ENCODE results near the gene PDGFRA.

The PDGFRA gene

DNA sequence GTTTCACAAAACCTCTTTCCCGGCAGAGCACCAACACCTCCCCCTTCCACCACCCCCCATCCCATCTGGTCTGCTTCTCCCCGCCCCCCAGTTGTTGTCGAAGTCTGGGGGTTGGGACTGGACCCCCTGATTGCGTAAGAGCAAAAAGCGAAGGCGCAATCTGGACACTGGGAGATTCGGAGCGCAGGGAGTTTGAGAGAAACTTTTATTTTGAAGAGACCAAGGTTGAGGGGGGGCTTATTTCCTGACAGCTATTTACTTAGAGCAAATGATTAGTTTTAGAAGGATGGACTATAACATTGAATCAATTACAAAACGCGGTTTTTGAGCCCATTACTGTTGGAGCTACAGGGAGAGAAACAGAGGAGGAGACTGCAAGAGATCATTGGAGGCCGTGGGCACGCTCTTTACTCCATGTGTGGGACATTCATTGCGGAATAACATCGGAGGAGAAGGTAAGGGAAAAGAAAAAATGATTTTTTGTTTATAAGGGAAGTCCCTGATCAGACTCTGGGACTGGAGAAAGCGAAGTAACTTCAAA lies at the start of gene PDGFRA:
TSS of gene PDGFRA (plus strand) at position 333 of the 541 bp plus-strand sequence. CDS start 29,476 bp downstream, outside the sequence.
- DNase-seq (ENCODE audit: low read depth in 2 of 2) = no peak

DNA sequence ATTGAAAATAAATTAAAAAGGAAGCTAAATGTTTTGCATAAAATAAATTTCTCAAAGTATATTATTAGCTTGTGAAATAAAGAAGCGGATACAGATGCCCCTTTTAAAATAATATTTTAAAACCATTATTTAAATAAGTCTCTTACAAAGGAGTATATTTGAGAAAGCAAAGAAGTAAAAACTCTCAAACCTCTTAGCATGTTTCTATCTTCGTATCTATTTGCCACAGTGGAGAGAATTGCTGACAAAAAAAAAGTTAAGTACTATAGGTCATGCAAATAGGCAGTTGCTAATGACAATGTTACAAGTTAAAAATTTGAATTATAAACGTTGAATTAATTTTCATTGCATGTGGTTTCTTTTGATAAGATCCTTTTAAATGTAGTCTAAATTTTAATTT lies 44.5 kb upstream of the PDGFRA start:
- no peak for DNase-seq (ENCODE audit: low read depth in 2 of 2)

DNA sequence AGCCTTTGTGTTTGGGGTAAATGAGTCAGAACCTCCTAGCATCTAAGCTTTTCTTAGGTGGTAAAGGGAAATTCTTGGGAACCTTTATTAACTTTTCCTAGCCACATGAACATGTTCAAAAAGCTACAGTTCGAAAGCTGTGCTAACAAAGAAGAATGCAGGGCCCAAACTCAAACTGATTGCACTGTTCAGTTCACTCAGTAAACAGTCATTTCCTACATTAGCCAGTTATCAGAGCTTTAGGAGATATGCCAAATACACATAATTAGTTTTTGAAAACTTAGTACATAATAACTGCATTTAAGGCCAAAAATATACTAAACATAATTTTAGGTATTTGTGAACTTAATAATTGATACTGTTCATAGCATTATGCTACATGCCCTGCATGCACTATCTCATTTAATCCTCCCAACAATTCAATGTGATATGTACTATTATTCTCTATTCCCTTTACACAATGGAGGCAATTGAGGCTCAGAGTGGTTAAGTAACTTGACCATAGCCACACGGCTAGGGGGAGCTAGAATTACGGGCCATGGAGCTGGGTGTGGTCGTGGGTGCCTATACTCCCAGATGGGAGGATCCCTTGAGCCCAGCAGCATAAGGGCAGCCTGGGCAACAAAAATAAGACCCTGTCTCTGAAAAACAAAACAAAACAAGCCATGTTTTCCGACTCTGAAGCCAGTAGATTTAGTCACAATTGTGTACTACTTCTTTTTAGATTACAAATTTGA lies 43.9 kb upstream of the PDGFRA start:
- no peak for DNase-seq (ENCODE audit: low read depth in 2 of 2)

DNA sequence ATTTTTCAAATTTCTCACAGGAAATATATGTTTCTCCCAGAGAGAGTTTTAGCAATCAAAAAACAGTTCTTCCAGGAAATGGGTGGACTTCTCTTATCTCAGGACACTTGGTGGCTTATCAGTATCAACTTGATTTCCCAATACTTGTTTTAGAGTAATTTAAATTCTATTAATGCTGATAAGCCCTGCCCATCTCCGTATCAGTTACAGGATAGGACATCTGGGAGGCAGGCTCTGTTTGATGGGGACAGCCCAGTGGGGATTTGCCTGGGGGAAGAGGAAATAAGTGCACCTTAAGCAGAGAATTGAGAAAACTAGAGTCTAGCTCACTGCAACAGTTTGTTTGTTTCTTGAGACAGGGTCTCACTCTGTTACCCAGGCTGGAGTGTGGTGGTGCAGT lies 43.2 kb upstream of the PDGFRA start:
- DNase-seq (ENCODE audit: low read depth in 2 of 2) = no peak

DNA sequence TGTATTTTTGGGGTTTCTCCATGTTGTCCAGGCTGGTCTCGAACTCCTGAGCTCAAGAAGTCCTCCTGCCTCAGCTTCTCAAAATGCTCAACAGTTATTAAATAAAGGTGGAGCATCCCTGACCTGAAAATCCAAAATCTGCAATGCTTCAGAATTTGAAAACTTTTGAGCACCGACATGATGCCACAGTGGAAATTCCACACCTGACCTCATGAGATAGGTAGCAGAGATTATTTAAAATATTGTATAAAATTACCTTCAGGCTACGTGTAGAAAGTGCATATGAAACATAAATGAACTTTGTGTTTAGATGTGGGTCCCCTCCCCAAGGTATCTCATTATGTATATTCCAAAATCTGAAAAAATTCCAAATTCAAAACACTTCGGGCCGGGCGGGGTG lies 42.7 kb upstream of the PDGFRA start:
- no peak for DNase-seq (ENCODE audit: low read depth in 2 of 2)

DNA sequence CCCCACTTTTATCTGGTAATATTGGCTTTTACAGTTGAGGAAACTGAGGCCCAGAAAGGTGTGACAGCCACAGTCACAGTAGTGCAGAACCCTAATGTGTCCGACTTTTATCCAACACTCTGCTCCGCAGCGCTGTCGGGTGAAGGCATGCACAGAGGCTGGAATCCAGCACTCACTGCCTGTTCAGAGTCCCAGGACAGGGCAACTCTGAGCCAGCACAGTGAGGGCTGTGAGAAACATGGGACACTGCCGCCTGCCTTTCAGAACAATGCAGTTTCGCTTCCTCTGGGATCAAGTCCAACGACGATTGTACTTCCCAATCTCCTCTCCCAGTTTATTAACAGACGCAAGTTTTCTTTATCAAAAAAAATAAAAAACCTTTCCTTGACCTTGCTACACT lies 41.9 kb upstream of the PDGFRA start:
- no peak for DNase-seq (ENCODE audit: low read depth in 2 of 2)

DNA sequence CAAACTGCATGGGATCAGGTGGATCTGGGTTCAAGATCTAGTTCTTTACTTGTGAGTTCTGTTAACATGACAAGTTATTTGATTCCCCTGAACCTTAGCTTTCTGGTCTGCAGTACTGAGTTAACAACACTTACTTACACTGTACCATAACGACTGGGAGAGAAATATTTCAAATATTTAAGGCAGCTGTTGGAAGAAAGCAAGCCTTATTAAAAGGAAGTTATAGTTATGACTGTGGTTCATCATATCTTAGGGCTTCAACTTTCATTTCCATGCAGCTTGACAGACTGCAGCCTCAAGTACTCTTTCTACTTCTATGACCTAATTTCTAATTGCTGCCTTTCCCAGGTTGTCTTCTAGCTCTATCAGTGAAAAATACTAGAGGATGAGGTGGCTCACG lies 40.0 kb upstream of the PDGFRA start:
- DNase-seq (ENCODE audit: low read depth in 2 of 2) = no peak

DNA sequence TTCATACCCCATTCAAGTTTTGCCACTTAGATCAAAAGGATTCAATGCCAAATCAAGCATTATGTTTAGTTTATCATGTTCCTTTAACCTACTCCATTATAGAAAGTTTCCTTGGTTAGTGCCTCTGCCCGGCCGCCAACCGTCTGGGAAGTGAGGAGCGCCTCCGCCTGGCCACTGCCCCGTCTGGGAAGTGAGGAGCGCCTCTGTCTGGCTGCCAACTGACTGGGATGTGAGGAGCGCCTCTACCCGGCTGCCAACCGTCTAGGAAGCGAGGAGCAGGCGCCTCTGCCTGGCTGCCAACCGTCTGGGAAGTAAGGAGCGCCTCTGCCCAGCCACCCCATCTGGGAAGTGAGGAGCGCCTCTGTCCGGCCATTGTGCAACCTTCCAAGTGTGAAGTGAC lies 36.3 kb upstream of the PDGFRA start:
- DNase-seq (ENCODE audit: low read depth in 2 of 2) = no peak

DNA sequence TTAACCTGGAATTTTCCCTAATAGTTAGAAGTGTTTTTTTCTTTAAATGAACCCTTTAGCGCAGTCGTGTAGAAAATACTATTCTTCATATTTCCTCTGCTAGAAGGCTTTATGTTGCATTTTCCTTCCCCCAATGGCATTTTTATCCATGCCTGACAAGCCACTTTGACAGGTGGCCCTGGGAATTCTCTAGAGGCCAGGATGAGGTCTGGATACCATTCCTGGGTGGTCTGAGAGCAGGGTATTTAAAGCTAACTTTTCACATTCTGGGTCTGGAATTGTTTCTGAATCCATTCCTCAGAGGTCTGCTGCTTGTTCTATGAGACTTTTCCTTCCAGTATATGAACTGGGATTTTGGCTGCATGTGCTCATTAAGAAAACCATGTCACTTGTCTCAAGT lies 31.2 kb upstream of the PDGFRA start:
- no peak for DNase-seq (ENCODE audit: low read depth in 2 of 2)

DNA sequence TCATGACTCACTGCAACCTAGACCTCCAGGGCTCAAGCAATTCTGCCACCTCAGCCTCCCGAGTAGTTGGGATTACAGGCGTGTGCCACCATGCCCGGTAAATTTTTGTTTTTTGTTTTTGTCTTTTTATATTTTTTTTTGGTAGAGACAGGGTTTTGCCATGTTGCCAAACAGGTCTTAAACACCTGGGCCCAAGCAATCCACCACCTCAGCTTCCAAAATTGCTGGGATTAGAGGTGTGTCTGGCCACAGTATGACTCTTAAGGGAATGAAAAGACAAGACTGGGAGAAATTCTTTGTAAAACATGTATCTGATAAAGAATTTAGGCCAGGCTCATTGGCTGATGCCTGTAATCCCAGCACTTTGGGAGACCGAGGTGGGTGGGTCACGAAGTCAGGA lies 29.2 kb upstream of the PDGFRA start:
- no peak for DNase-seq (ENCODE audit: low read depth in 2 of 2)

DNA sequence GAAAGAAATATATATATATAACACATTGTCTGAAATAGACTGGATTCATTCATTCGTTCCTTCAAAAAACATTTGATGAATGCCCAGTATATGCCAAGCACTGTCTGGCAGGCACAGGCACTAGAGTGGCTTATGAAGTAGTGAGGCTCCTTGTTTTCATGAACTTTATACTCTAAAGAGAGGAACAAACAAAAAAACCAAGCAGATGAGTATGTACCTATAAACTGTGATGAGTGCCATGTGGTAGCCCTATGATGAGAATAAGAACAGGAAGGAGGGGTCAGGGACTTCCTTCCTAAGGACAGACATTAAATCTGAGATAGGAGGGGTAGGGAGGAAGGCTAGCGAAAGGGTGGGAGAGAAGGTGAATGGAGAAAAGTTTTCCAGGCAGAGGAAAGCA lies 19.5 kb upstream of the PDGFRA start:
- no peak for DNase-seq (ENCODE audit: low read depth in 2 of 2)

DNA sequence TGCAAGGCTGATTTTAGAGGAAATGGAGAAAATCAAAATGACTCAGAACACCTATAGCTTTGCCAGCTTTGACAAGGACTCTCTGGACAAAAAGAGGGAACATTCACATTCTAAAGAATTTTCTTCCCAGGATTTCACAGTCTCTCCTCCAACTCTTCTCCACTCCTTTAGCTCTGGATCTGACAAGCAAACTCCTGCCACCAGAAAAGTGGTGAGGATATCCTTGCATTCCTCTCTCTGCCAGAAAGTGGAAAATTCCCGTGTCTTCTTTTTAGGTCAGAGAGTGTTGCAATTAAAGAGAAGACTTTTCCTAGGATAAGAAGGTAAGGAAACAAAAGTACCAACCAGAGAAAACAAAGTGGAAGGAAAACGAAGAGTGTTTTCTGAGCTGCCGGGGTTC lies 16.1 kb upstream of the PDGFRA start:
- DNase-seq (ENCODE audit: low read depth in 2 of 2) = no peak

DNA sequence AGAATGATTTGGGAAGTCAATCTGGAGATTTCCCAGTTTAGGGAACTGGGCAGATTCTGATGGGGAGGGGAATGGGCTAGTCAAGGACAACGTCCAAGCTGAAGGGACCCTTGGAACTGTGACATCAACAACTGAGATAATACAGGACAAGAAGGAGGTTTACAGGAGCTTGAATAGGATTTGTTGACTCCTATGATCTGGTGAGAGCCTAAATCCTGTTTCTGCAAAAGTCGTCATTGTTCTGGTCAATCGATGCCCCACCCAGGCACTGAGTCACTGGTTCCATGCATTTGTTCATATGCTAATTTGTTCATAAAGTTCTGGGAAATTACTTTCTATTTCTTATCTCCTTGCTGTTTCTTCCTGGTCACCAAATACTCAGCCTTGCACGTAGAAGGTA lies 15.3 kb upstream of the PDGFRA start:
- no peak for DNase-seq (ENCODE audit: low read depth in 2 of 2)

DNA sequence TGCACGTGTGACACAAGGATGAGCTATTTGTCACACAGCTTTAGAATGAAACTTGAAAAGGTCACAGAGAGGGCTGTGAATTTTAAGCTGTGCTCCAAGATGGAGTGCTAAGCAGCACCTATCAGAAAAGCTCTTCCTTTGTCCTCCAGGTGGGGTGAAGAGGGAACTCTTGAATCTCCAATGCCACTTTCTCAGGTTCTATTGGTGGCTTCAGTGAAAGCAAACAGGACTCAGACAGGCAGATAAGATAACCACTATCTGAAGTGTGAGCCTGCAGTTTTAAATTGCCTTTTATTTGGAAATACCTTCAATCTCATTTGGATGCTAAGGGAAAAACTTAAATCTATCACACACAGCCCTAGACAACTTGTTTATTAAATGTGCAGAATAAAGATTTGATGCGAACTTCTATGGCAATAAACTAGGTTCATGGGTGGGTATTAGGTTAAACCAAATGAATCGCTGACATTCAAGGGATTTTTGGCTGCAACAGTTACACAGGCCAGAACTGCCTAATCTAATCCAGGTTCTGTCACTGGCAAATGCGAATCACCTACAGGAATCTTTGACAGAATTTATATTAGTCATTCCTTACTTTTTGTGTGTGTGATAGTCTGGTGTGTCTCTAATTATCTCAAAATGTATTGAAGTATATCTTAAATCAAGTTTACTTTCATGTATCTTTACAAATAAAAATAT lies 13.6 kb upstream of the PDGFRA start:
- no peak for DNase-seq (ENCODE audit: low read depth in 2 of 2)

DNA sequence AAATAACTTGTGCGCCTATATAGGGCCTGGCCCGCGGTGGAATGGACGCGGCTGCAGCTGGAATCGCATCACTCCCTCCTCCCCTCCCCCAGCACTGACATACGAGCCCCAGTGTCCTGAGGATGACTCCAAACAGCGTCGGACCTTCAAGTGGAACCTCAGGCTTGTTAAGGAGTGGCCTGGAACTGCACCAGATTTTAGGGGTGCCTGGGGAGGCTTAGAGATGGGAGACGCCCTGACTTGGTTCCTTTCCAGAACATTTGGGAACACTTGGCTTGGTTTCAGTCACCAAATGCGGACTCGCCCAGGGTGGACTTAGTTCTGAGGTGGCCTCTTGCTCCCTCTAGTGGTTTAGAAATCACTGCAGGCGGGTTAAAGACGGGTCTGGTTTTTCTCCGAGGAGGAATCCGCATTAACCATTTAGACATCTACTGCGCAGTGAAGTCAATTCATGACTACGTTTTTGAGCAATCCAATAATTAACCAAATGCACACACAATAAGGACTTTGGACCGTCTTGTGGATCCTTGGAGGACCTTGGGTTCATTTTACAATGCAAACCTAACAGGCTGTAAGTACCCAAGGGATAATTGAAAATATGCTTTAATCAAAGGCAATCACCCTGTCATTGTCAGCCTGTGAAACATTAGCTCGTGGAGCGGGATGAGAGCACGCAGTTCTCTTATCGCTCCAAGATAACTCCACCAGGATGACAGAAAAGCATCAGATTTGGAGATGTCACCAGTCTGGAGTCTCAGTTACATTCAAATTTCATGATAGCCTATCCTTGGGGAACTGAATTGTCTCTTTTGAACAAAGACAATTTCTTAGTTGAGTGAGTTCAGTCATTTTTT lies 11.2 kb upstream of the PDGFRA start:
- DNase-seq (ENCODE audit: low read depth in 2 of 2) = no peak

DNA sequence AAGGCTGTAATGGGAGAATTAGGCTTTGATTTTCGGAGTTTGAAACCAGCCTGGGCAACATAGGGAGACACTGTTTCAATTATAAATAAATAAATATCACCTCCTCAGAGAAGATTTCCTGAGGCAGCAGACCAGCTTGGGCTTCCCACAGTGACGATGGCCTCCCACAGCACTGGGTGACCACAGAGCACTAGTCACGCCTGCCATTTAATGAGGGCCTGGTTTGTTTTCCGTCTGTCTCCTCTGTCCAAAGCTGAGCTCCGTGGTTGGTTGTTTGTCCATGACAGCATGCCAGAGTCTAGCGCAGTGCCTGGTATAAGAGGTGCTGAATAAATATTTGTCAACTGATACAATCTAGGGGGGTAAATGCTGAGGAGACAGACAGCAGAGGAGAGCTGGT lies 10.4 kb upstream of the PDGFRA start:
- DNase-seq (ENCODE audit: low read depth in 2 of 2) = no peak

DNA sequence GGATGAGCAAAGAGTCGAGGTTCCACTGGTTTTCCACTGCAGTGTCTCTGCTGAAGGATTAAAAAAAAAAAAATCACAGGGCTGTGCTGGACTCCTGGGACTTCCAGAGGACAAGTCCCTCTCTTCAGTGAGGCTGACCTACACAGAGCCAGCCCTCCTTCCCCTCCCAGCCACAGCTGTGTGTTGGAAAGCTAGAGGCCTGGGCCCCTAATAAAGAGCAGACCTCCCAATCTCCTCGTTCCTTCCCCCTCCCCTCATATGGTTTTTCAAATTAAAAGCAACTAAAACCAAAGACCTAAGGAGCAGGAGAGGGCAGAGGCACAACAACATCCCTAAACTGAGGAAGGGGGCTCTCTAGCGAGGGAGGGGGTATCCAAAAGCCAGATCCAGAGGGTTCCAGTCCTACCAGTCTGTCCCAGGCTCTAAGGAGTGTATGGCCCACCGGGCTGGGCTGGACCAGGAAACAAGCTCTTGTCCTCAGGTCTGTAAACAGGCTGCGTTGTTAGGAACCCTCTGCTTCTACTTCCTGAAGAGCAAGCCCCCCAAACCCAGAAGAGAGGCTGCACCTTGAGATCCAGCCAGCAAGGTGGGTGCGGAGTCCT lies 4.0 kb upstream of the PDGFRA start:
- no peak for DNase-seq (ENCODE audit: low read depth in 2 of 2)

DNA sequence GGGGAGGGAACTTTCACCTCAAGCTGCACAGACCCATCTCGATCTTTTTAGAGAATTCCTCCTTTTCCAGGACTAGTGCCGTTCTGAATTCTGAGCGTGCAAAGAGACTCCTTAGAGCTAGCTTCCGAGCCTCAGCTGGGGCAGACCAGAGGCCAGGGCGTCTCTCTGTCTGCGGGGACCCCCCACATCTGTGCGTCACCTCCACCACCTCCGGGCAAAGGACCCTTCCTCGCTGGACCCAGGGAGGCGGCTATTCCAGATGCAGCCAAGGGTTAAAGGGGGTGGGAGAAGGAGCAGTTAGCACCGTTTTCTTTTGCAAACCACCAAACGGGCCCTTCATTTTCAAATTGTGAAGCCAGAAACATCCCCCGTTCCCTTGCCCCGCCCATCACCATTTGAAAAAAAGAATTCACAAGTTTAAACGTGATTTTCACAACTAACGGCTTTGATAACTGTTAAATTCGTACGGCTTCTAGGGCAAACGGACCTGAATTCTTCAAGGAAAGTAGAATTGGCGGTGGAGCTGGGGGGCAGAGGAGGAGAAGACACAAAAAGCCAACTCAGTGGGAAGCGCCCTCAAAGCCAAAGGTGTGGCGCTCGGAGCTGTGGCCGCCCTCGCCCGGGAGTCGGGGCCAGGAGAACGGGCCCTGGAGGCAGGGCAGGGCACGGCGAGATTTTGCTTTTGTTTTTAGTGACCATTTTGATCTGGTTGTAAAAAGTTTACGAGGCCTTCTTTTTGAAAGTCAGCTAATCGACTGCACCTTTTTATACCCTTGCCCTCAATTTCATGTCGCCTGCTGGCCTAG lies 3.3 kb upstream of the PDGFRA start:
- DNase-seq (ENCODE audit: low read depth in 2 of 2) = no peak

DNA sequence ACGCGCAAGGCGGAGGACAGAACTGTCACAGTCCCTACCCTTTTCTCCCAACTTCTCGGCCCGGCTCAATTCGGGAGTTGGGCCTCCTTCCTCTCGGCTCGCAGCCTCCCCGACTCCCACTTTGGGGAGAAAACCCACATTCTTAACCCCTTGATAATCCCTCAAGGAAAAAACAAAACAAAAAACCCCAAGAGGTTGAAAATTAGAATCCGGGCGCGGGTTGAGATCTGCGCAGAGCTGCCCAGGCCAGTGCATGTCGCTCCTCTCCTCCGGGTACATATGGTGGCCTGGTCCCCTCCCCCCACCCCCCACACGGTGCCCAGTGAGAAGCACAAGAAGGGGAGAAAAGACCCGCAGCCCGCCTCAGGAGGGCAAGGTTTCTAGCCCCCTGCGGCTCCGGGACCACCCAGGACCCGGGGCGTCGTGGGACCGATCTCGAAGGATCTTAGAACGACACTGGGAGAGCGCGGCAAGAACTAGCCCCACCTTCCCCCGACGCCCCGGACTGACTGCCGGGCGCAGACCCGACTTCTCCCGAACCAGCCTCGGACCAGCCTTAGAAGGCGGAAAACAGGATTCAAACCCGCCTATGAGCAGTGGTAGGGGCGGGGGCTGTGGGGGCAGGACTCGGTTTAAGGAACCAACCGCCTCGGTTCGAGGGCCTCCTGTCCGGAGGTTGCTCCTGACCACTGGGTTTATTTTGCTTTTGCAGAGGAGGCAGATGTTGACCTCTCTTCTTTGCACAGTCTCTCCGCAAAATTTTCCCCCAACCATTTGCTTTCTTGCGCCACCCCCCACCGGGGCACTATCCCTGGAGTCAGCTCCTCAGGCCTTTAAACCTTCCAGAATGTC lies 2.5 kb upstream of the PDGFRA start:
- DNase-seq (ENCODE audit: low read depth in 2 of 2) = no peak
